Amniotic stem cell (primary cell): ENCODE results near the gene PIAS4.
"Not testable (repeated sequence)": the region's sequence is repeated elsewhere in the genome, so short reads cannot be mapped to it uniquely, and the experiment has no call there.

Experiments used
- DNase-seq: peaks from one replicate; lab custom pipeline; 2025; lab: John Stamatoyannopoulos, UW

Gene PIAS4

DNA sequence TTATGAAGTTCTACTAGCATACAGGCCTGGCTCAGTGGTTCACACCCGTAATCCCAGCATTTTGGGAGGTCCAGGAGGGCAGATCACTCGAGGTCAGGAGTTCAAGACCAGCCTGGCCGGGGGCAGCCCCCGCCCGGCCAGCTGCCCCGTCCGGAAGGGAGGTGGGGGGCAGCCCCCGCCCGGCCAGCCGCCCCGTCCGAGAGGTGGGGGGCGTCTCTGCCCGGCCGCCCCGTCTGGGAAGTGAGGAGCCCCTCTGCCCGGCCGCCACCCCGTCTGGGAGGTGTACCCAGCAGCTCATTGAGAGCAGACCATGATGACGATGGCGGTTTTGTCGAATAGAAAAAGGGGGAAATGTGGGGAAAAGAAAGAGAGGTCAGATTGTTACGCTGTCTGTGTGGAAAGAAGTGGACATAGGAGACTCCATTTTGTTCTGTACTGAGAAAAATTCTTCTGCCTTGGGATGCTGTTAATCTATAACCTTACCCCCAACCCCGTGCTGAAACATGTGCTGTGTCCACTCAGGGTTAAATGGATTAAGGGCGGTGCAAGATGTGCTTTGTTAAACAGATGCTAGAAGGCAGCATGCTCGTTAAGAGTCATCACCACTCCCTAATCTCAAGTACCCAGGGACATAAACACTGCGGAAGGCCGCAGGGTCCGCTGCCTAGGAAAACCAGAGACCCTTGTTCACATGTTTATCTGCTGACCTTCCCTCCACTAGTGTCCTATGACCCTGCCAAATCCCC, 8.7 kb upstream of the PIAS4 start:
- DNase-seq = not testable (repeated sequence)

DNA sequence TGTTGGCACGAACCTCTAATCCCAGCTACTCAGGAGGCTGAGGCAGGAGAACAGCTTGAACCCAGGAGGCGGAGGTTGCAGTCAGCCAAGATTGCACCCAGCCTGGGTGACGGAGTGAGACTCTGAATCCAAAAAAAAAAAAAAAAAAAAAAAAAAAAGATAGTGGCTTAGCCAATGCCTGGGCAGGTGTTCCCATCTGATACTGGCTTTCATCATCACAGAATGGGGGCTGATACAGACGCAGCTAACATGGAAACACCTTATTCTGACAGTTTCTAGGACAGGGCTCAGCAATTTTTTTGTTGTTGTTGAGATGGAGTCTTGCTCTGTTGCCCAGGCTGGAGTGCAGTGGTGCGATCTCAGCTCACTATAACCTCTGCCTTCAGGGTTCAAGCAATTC, 6.7 kb upstream of the PIAS4 start:
- not testable (repeated sequence) for DNase-seq

DNA sequence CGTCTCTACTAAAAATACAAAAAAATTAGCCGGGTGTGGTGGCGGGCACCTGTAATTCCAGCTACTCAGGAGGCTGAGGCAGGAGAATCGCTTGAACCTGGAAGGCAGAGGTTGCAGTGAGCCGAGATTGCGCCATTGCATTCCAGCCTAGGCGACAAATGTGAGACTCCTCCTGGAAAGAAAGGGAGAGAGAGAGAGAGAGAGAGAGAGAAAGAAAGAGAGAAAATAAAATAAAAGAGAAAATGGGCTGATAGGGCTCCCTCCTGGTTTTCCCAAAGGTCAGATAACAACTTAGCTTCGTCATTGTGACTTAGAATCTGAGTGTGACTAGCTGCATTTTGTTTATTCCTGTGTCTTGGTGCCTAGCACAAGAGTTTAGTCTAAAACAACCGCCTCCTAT, 2.1 kb upstream of the PIAS4 start:
- not testable (repeated sequence) for DNase-seq

GRCh38 chr19:4007836-4008539, 452 bp downstream of the PIAS4 start:
- no peak for DNase-seq

GRCh38 chr19:4009990-4010807, 2.7 kb downstream of the PIAS4 start:
- no peak for DNase-seq

- DNase-seq = no peak
These were observed 3.2 kb downstream of the PIAS4 start for GRCh38 chr19:4010808-4011110.

DNA sequence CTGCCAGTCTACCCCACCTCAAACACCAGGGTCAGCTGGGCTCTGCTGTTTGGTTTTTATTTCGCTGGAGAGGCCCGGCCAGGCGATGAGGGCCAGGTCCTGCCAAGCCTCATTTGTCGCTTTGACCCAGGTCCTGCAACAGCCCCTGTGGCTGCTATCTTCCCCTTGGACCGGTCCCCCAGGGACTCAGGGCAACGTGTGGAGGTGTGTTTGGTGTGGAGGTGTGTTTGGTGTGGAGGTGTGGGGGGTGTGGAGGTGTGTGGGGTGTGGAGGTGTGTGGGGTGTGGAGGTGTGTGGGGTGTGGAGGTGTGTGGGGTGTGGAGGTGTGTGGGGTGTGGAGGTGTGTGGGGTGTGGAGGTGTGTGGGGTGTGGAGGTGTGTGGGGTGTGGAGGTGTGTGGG, 3.9 kb downstream of the PIAS4 start:
- DNase-seq = not testable (repeated sequence)

GRCh38 chr19:4012092-4012974, 4.8 kb downstream of the PIAS4 start:
- DNase-seq = no peak

GRCh38 chr19:4012975-4013634, 5.6 kb downstream of the PIAS4 start:
- no peak for DNase-seq

DNA sequence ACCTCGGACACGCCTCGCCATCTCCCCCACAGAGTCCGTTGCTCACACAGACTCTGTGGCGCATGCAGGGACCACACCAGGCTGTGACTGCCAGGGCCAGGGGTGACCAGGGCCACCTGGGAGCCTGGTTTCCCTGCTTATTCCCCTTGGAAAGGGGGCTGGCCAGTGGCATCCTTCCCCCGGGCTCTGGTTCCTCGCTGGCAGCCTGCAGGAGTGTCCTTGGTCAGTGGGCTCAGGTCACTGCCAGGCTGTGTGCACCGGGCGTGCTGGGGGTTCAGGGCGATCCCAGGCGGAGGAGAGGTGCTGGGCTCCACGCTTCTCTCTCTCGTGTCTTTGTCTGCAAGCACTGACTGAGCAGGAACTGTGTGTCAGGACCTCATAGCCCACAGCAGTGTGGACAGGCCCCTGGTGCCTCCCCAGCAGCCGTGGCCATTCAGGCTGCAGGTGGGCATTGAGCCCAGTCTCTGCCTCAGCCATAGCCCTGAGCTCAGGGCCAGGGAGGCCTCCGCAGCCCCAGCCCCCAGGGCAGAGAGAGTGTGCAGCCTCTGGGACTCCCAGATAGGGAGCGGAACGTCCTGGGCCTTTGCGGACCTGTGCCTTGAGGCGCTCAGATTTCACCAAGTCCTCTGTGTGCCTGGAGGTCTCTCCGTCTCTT, 6.5 kb downstream of the PIAS4 start:
- no peak for DNase-seq

DNA sequence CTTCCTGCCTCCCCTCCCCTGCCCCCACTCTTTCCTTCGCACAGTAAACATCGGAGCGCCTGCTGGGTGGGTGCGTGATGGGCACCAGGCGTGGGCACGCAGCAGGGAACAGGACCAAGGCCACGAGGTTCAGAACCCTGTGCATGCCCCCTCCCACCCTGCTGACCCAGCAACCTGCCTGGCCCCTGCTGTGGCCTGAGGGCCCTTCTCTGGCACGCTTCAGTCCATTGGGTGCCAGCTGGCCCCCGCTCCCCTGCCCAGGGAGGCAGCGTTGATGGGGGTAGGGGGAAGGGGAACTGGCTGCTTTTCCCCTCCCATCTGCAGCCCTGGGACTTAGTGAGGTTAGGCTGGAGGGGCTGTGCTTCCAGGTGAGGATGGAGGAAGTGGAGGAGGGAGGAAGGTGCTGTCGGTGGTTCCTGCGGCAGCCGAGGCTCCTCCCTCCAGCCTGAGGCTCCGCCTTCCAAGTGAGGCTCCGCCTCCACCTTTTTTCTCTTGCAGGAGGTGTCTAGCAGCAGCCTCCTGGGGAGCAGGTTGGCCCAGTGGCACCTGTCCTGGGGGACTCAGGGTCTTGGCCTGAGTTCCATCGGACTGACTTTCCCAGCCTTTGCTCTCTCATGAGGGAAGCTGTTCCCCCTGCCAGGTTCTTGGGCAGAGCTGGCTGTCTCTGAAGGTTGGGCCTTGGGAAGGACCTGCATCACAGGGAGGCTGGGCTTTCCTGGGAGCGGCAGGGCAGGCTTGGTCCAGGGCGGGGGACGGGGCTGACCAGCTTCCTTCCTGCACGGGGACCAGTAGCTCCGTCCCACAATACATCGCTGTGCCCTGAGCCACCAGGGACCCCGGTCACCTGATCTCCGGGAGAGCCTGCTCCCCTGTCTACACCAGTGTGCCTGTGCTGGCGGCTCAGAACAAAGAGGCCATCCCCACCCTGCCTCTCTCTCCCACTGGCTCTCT, 7.3 kb downstream of the PIAS4 start:
- no peak for DNase-seq

DNA sequence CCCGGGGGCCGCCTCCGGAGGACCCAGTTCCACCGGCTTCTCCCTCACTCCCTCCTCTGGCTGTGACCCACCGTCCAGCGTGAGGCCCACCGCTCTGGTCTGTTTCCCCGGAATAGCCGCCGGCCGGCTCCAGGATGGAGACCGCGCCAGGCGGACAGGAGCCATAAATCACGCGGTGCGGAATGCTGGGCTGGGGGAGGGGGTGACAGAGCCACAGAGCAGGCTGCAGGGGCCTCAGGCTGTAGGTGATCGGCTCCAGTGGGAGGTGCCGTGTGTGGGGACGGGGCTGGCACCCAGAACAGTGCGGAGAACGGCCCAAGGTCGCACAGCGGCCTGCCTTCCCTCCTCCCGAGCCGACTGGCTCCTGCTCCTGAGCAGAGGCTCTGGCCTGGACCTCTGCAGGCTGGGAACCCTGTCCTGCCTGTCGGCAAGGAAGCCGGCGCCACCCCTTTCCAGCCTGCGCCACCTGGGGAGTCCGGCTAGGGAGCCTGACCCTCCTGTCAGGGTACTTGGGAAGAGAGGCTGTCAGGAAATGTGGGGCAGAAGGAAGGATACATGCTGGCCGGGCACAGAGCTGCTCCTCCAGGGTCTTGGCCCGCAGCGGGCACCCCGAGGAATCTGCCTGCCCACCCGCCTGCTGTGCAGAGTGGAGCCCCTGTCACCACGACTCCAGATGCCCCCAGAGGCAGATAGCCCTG, 8.3 kb downstream of the PIAS4 start:
- no peak for DNase-seq

DNA sequence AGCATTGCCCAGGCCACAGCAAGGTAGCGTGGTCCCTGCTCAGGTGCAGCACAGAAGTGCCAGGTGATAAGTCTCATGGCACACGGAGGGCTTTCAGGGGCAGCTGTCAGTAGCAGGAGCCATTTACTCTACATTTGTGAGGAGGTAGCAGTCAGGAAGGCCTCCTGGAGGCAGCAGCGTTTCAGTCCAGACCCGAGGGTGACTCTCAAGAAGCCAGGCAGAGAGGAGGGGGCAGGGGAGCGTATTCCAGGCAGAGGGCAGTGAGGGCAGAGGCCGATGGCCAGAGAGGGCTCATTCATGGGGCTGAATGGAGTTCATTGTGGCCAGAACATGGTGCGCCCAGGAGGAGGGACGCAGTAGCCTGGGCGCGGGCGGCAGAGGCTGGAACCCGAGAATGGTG, 8.9 kb downstream of the PIAS4 start:
- DNase-seq = no peak

DNA sequence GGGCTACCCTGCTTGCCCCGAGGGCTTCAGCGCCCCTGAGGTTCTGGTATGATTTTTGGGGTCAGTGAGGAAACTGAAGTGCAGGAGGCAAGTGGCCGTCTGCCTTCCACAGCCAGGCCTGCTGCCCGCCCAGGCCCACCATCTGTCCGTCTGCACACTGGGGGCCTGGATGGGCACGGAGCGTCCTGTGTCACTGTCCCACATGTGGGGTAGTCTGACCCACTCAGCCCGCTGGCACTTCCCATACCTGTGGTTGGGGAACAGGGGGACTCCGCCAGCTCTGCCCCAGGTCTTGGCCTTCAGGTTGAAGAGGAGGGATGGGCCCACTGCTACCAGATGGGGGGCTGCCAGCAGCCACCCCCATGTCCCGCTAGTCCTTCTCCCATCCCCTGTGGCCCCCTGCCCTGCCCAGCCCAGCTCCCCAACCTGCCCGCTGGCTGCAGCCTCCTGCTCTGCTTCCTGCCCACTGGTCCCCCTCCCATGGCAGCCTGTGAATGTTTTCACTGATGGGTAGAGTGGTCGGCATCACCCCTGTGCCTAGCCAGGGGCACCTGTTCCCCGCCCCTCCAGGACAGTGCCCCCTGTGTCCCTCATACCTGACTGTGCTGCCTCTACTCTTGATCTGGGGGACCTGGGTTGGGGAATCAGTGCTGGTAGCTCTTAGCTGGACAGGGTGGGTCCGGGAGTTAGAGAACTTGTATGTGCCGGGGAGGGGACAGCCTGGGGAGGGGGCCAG, 9.5 kb downstream of the PIAS4 start:
- DNase-seq = no peak

GRCh38 chr19:4018140-4018613, 10.6 kb downstream of the PIAS4 start:
- DNase-seq = no peak

GRCh38 chr19:4018775-4019504, 11.4 kb downstream of the PIAS4 start:
- no peak for DNase-seq

GRCh38 chr19:4019578-4019977, 12.0 kb downstream of the PIAS4 start:
- no peak for DNase-seq
